Testis (tissue), 3 donors: Measurements from ENCODE around the gene ADRA2C. TPM values are rescaled to one million over a fixed set of nuclear protein-coding genes. Genes with fewer than 3 reads are reported as not detected.

Source experiments
- DNase-seq: peaks from one replicate; pipeline ENCODE4 v3.0.0-alpha.2; 2019
- H3K27ac ChIP-seq, 2 donors: fragments of 200-600 bp; sonication (generic); one replicate each; pipeline ENCODE4 v1.5.1; 2019
- H3K27me3 ChIP-seq: fragments of 200-600 bp; sonication (generic); one replicate; pipeline ENCODE4 v1.5.1; 2019
- H3K36me3 ChIP-seq: fragments of 200-600 bp; sonication (generic); one replicate; pipeline ENCODE4 v1.5.1; 2017; ENCODE audit warnings: low read depth; ENCODE audit errors: missing control alignments
- H3K4me1 ChIP-seq: fragments of 200-600 bp; sonication (generic); one replicate; pipeline ENCODE4 v1.5.1; 2019
- H3K4me3 ChIP-seq, 2 donors: fragments of 200-600 bp; sonication (generic); one replicate each; pipeline ENCODE4 v1.5.1; 2017 to 2019
- H3K9me3 ChIP-seq: fragments of 200-600 bp; sonication (generic); one replicate; pipeline ENCODE4 v1.5.1; 2017
- CTCF ChIP-seq, 3 experiments: fragments of 450-650 bp in 2 of 3; fragments of 200-600 bp in 1 of 3; sonication (generic) in 1 of 3; IDR thresholded peaks; one replicate each; pipeline ENCODE4 v1.5.1; 2016 to 2019; ENCODE audit warnings: antibody characterized with exemption in 3 of 3, mild to moderate bottlenecking in 2 of 3, moderate library complexity in 1 of 3
- POLR2A ChIP-seq: fragments of 450-650 bp; IDR thresholded peaks from one replicate; pipeline ENCODE4 v1.6.1; 2017; ENCODE audit warnings: antibody characterized with exemption, mild to moderate bottlenecking, moderate library complexity
- WGBS, 2 donors: methylation state at CpG; one replicate each; pipeline ENCODE4 v1.1.5; 2018; 5-methylcytosine and 5-hydroxymethylcytosine counted together
- intact Hi-C: fragments of 100-400 bp; cut with DNase I; formaldehyde crosslinking; loops from one replicate; pipeline ENCODE4 v1.15.1; 2023; ENCODE audit warnings: low total_unique reads
- polyA plus RNA-seq: library from polyadenylated mRNA; stranded (reverse); fragments of 350-450 nt; fragmentation: Illumina TruSeq; extraction: RNeasy Lipid Tissue Mini Kit (QIAGEN cat#74804); gene quantifications from one replicate; pipeline ENCODE4 v1.2.3, GENCODE V29; 2014; ENCODE audit warnings: low read depth, low replicate concordance; ENCODE audit not compliant: insufficient read depth
- total RNA-seq, 2 donors: library from RNA; depleted of rRNA; stranded (reverse); fragments of >200 nt; gene quantifications; one replicate each; pipeline ENCODE4 v1.2.3, GENCODE V29; 2016

The ADRA2C gene
- total and polyA plus RNA-seq, 3 donors from 2014 or later, result 7.2 to 16.0 (median 9.3) TPM

GRCh38 chr4:3784454-3785291 lies 18.5 kb downstream of the ADRA2C start:
- H3K4me1 ChIP-seq, result peaks cover 4% of the 10 kb centered on the region
- WGBS, 2 donors, result 52 to 59% methylated on average over 14 to 23 of the region's 23 CpGs

GRCh38 chr4:3785292-3785565 lies 19.0 kb downstream of the ADRA2C start:
- 67 to 78% methylated on average over 5 to 8 of the region's 8 CpGs for WGBS, 2 donors
- TF ChIP-seq CTCF (IDR thresholded peaks at IDR 0.05) (no peak), POLR2A (no peak)
- Histone ChIP-seq H3K4me3 (no peak overlapping the region), H3K9me3 (no peaks in the 10 kb centered on the region), H3K27me3 (no peaks in the 10 kb centered on the region), H3K36me3 (no peaks in the 10 kb centered on the region), H3K27ac (no peak overlapping the region), H3K4me1 (peaks cover 4% of the 10 kb centered on the region)
- no peak for DNase-seq
- intact Hi-C loops, result no loop called here

More at GRCh38 chr4:3784454-3785291, 18.5 kb downstream of the ADRA2C start:
- TF ChIP-seq CTCF (IDR thresholded peaks at IDR 0.05), result no peak
- TF ChIP-seq POLR2A, result no peak
- Histone ChIP-seq H3K4me3 (no peak overlapping the region), H3K9me3 (no peaks in the 10 kb centered on the region), H3K27me3 (no peaks in the 10 kb centered on the region), H3K27ac (no peak overlapping the region), H3K36me3 (no peaks in the 10 kb centered on the region)
- intact Hi-C loops, result no loop called here
- no peak for DNase-seq

- DNase-seq, result peak; percentile 70
- no peak overlapping the region for H3K4me3 ChIP-seq
- 75 to 82% methylated on average over 12 to 13 of the region's 13 CpGs for WGBS, 2 donors
- no peaks in the 10 kb centered on the region for H3K27me3 ChIP-seq
- no peaks in the 10 kb centered on the region for H3K36me3 ChIP-seq
- no peak overlapping the region for H3K27ac ChIP-seq
- H3K9me3 ChIP-seq, result no peaks in the 10 kb centered on the region
- TF ChIP-seq POLR2A (no peak), CTCF (IDR thresholded peaks at IDR 0.05) (peak in 2 of 3 experiments; percentile 21 to 34)
- H3K4me1 ChIP-seq, result peaks cover 4% of the 10 kb centered on the region
- intact Hi-C loops, result no loop called here
Observed at GRCh38 chr4:3786196-3786869, 20.1 kb downstream of the ADRA2C start.

- TF ChIP-seq CTCF (IDR thresholded peaks at IDR 0.05) (no peak), POLR2A (no peak)
- Histone ChIP-seq H3K27me3 (no peaks in the 10 kb centered on the region), H3K9me3 (no peaks in the 10 kb centered on the region), H3K27ac (no peak overlapping the region), H3K4me3 (no peak overlapping the region), H3K36me3 (no peaks in the 10 kb centered on the region), H3K4me1 (peaks cover 4% of the 10 kb centered on the region)
- no peak for DNase-seq
- 87 to 90% methylated on average over 20 to 23 of the region's 23 CpGs for WGBS, 2 donors
- intact Hi-C loops, result no loop called here
Observed at GRCh38 chr4:3787489-3788365, 21.5 kb downstream of the ADRA2C start.
